Activated effector memory CD4-positive, alpha-beta T cell treated with Interleukin-2 at 50 U/mL for 16 hours (primary cell): ENCODE data around the gene OR51T1.
"Not testable (repeated sequence)": the region's sequence is repeated elsewhere in the genome, so short reads cannot be mapped to it uniquely, and the experiment has no call there.

Experiments used
- DNase-seq: peaks from one replicate; pipeline ENCODE4 v3.0.0-alpha.2; 2020

The OR51T1 gene

GRCh38 chr11:4881860-4882500, at the start of gene OR51T1:
TSS of gene OR51T1 (plus strand) at chr11:4881900. CDS start at chr11:4881900, 0 bp downstream.
- no peak for DNase-seq

GRCh38 chr11:4839851-4840549, 41.7 kb upstream of the OR51T1 start:
- no peak for DNase-seq

- DNase-seq = no peak
Observed at GRCh38 chr11:4848908-4849532, 32.7 kb upstream of the OR51T1 start, which contains the start of gene OR51S1. TSS of gene OR51S1 (minus strand) at chr11:4849208. CDS start at chr11:4849208, 0 bp downstream.

GRCh38 chr11:4851033-4851432, 30.7 kb upstream of the OR51T1 start:
- DNase-seq = no peak

- not testable (repeated sequence) for DNase-seq
Observed at GRCh38 chr11:4854286-4854685, 27.4 kb upstream of the OR51T1 start.

- DNase-seq = no peak
Observed at GRCh38 chr11:4862447-4863236, 19.1 kb upstream of the OR51T1 start.

GRCh38 chr11:4863876-4864275, 17.8 kb upstream of the OR51T1 start:
- no peak for DNase-seq

GRCh38 chr11:4865855-4866254, 15.8 kb upstream of the OR51T1 start:
- no peak for DNase-seq

- DNase-seq = no peak
Observed at GRCh38 chr11:4881188-4881587, 512 bp upstream of the OR51T1 start.

- DNase-seq = no peak
Observed at GRCh38 chr11:4882543-4882942, 843 bp downstream of the OR51T1 start.

GRCh38 chr11:4884361-4884760, 2.7 kb downstream of the OR51T1 start:
- DNase-seq = no peak

GRCh38 chr11:4886186-4886585, 4.5 kb downstream of the OR51T1 start:
- DNase-seq = no peak

- DNase-seq = no peak
Observed at GRCh38 chr11:4887591-4887990, 5.9 kb downstream of the OR51T1 start.

- no peak for DNase-seq
Observed at GRCh38 chr11:4890279-4890678, 8.6 kb downstream of the OR51T1 start.

GRCh38 chr11:4891996-4892640, 10.4 kb downstream of the OR51T1 start:
- DNase-seq = no peak

GRCh38 chr11:4903484-4903883, 21.8 kb downstream of the OR51T1 start, which contains the start of gene OR51A7:
TSS of gene OR51A7 (plus strand) at chr11:4903783. CDS start at chr11:4907370, 3,587 bp downstream.
- DNase-seq = no peak

- DNase-seq = no peak
Observed at GRCh38 chr11:4916581-4916980, 34.9 kb downstream of the OR51T1 start.

GRCh38 chr11:4919250-4919649, 37.5 kb downstream of the OR51T1 start, which contains the start of gene OR51G2:
TSS of gene OR51G2 (minus strand) at chr11:4919350. CDS start at chr11:4915663, 3,687 bp downstream.
- no peak for DNase-seq

- no peak for DNase-seq
Observed at GRCh38 chr11:4921796-4922195, 40.1 kb downstream of the OR51T1 start.

- DNase-seq = no peak
Observed at GRCh38 chr11:4922304-4922703, 40.6 kb downstream of the OR51T1 start.

- no peak for DNase-seq
Observed at GRCh38 chr11:4924239-4924638, 42.5 kb downstream of the OR51T1 start, which contains the start of gene OR51G1. TSS of gene OR51G1 (minus strand) at chr11:4924339. CDS start at chr11:4924339, 0 bp downstream.

GRCh38 chr11:4926608-4927007, 44.9 kb downstream of the OR51T1 start:
- no peak for DNase-seq
